NCI-H1105 treated with DMSO at 0.1 percent for 48 hours (cell line): ENCODE results near the gene DSG4.

Source experiments
- DNase-seq: peaks from one replicate; lab custom pipeline; 2025; lab: John Stamatoyannopoulos, UW

Gene DSG4

GRCh38 chr18:31450409-31450808 is 73.8 kb downstream of the DSG4 start:
- DNase-seq = no peak

- no peak for DNase-seq
Observed at GRCh38 chr18:31451625-31452024, 75.0 kb downstream of the DSG4 start.

GRCh38 chr18:31454066-31454708 is 77.6 kb downstream of the DSG4 start:
- no peak for DNase-seq
